ENCODE measurements around the gene ZNF516.

DNA sequence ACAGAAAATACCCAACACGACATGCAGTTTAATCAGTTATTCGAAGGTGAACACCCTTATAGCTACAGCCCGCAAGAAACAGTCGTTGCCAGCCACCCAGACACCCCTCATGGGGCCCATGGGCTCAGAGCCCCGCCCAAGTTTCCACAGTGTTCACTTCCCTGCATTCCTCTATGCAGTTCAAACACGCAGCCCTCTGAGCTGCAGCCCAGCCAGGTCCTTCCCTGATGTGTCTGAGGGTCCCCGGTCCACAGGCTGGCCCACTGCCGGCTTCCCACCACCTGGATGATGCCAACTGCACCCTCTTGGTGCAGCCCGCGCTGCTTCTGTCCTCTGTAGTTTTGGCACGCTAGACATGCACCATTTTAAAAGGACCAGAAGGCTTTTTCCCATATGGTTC is 87.4 kb downstream of the ZNF516 start:
- no peak for TF ChIP-seq ZFP3 (CRISPR knock-in tag; IDR thresholded peaks at IDR 0.05)
- no peak for TF ChIP-seq BACH2 (CRISPR knock-in tag; IDR thresholded peaks at IDR 0.05; ENCODE audit: borderline replicate concordance)
- TF ChIP-seq ZNF70 (CRISPR knock-in tag; IDR thresholded peaks at IDR 0.05): no peak
- TF ChIP-seq, protein P1, sequence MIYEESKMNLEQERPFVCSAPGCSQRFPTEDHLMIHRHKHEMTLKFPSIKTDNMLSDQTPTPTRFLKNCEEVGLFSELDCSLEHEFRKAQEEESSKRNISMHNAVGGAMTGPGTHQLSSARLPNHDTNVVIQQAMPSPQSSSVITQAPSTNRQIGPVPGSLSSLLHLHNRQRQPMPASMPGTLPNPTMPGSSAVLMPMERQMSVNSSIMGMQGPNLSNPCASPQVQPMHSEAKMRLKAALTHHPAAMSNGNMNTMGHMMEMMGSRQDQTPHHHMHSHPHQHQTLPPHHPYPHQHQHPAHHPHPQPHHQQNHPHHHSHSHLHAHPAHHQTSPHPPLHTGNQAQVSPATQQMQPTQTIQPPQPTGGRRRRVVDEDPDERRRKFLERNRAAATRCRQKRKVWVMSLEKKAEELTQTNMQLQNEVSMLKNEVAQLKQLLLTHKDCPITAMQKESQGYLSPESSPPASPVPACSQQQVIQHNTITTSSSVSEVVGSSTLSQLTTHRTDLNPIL (CRISPR knock-in tag; IDR thresholded peaks at IDR 0.05; ENCODE audit: low read depth): no peak
- no peak for TF ChIP-seq ZC3H10 (CRISPR knock-in tag; IDR thresholded peaks at IDR 0.05)
- no peak for TF ChIP-seq ZFP30 (CRISPR knock-in tag; IDR thresholded peaks at IDR 0.05)
- TF ChIP-seq PPARA (CRISPR knock-in tag; IDR thresholded peaks at IDR 0.05; ENCODE audit: borderline replicate concordance): no peak
- no peak for TF ChIP-seq ZNF565 (CRISPR knock-in tag; conservative IDR thresholded peaks at IDR 0.05; ENCODE audit: low read depth)
- TF ChIP-seq, protein P2, sequence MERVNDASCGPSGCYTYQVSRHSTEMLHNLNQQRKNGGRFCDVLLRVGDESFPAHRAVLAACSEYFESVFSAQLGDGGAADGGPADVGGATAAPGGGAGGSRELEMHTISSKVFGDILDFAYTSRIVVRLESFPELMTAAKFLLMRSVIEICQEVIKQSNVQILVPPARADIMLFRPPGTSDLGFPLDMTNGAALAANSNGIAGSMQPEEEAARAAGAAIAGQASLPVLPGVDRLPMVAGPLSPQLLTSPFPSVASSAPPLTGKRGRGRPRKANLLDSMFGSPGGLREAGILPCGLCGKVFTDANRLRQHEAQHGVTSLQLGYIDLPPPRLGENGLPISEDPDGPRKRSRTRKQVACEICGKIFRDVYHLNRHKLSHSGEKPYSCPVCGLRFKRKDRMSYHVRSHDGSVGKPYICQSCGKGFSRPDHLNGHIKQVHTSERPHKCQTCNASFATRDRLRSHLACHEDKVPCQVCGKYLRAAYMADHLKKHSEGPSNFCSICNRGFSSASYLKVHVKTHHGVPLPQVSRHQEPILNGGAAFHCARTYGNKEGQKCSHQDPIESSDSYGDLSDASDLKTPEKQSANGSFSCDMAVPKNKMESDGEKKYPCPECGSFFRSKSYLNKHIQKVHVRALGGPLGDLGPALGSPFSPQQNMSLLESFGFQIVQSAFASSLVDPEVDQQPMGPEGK (CRISPR knock-in tag; IDR thresholded peaks at IDR 0.05; ENCODE audit: borderline replicate concordance): no peak
- no peak for TF ChIP-seq ISL1 (CRISPR knock-in tag; IDR thresholded peaks at IDR 0.05)
- no peak for TF ChIP-seq GLIS3 (CRISPR knock-in tag; IDR thresholded peaks at IDR 0.05)
- no peak for TF ChIP-seq RARB (CRISPR knock-in tag; IDR thresholded peaks at IDR 0.05)
- TF ChIP-seq OSR1 (CRISPR knock-in tag; IDR thresholded peaks at IDR 0.05): no peak
